Upper lobe of left lung (tissue), 6 donors: ENCODE results near the gene ANXA1. TPM values are rescaled to one million over a fixed set of nuclear protein-coding genes. Genes with fewer than 3 reads are reported as not detected.

Experiments
- ATAC-seq, 2 donors: fragments of 200-7000 bp; cut with Tn5 transposase; one replicate each; pipeline ENCODE4 v1.9.1; 2022; ENCODE audit warnings: mild to moderate bottlenecking in 2 of 2, moderate library complexity in 2 of 2; ENCODE audit not compliant: low FRiP score in 2 of 2
- DNase-seq, 2 donors: peaks; one replicate each; pipeline ENCODE4 v3.0.0-alpha.2; 2019 to 2020
- H3K27ac ChIP-seq, 4 donors: fragments of 200-600 bp; sonication (generic); one replicate each; pipeline ENCODE4 v1.5.1; 2016 to 2019
- H3K27me3 ChIP-seq, 4 donors: fragments of 200-600 bp; sonication (generic); one replicate each; pipeline ENCODE4 v1.5.1; 2017 to 2019
- H3K36me3 ChIP-seq, 4 donors: fragments of 200-600 bp; sonication (generic); one replicate each; pipeline ENCODE4 v1.5.1; 2016 to 2019
- H3K4me1 ChIP-seq, 4 donors: fragments of 200-600 bp; sonication (generic); one replicate each; pipeline ENCODE4 v1.5.1; 2018 to 2019
- H3K4me3 ChIP-seq, 4 donors: fragments of 200-600 bp; sonication (generic); one replicate each; pipeline ENCODE4 v1.5.1; 2017 to 2019; ENCODE audit warnings: mild to moderate bottlenecking in 2 of 4, moderate library complexity in 1 of 4
- H3K9me3 ChIP-seq, 4 donors: fragments of 200-600 bp; sonication (generic); one replicate each; pipeline ENCODE4 v1.5.1; 2018 to 2019
- EP300 ChIP-seq, 4 donors: sonication (generic); formaldehyde crosslinking; IDR thresholded peaks; one replicate each; pipeline ENCODE4 v1.5.1; 2017; ENCODE audit warnings: antibody characterized with exemption in 4 of 4, control low read depth in 2 of 4
- POLR2A ChIP-seq, 4 donors: fragments of 450-650 bp; IDR thresholded peaks; one replicate each; pipeline ENCODE4 v1.5.1; 2016 to 2017; ENCODE audit warnings: antibody characterized with exemption in 4 of 4, mild to moderate bottlenecking in 2 of 4
- POLR2AphosphoS5 ChIP-seq, 2 donors: sonication (generic); formaldehyde crosslinking; IDR thresholded peaks; one replicate each; pipeline ENCODE4 v1.5.1; 2017; ENCODE audit warnings: antibody characterized with exemption in 2 of 2
- WGBS, 2 donors: methylation state at CpG; one replicate each; pipeline ENCODE4 v1.1.5; 2017 to 2018; 5-methylcytosine and 5-hydroxymethylcytosine counted together
- total RNA-seq, 6 donors: library from RNA; depleted of rRNA in 4 of 6; stranded (reverse); fragments of >200 nt in 4 of 6; gene quantifications; one replicate each; pipeline versions ENCODE4 v1.1.0 to v1.2.1, GENCODE V29; 2016 to 2021
- TF ChIP-seq, protein P1 (sequence below), 6 experiments: fragments of 450-650 bp in 4 of 6; fragments of 200-600 bp in 2 of 6; sonication (generic) in 2 of 6; IDR thresholded peaks; one replicate each; pipeline ENCODE4 v1.5.1; 2016 to 2019; ENCODE audit warnings: antibody characterized with exemption in 6 of 6
- donor health status: DM: no; HTN: no; CAD: no; lungs with moderate emphysema.
- donor health status: DM: no; HTN: yes; CAD: no; lungs with severe emphysema.

ANXA1 gene
- total RNA-seq, 6 donors from 2014 or later: 174 to 910 (median 347) TPM

DNA sequence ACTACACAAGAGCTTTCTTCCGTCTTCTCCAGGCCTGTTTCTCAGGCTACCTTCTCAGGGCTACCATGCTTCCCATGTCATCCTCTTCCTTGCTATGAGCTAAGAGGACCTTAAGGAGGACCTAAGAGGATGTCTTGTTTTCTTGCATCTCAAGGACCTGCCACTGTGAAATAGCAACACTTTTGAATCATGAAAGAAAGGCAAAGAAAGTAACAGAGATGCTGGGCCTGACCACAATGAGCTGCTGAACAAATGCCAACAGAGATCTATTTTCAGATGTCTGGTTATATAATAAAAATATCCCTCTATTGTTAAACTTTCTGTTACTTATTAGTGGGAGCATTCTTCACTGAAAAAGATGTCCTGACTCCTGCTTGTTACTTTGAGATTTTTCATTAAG is 36.7 kb upstream of the ANXA1 start:
- Histone ChIP-seq H3K27me3 (no peaks in the 10 kb centered on the region), H3K9me3 (no peaks in the 10 kb centered on the region), H3K27ac (no peak overlapping the region), H3K36me3 (no peaks in the 10 kb centered on the region), H3K4me3 (no peak overlapping the region), H3K4me1 (no peaks in the 10 kb centered on the region)
- 100% methylated on average over 1 of the region's 1 CpG for WGBS, 2 donors
- ATAC-seq (no peak), DNase-seq (no peak)
- TF ChIP-seq EP300 (IDR thresholded peaks at IDR 0.05): no peak
- TF ChIP-seq POLR2AphosphoS5 (IDR thresholded peaks at IDR 0.05): no peak
- TF ChIP-seq, protein P1, sequence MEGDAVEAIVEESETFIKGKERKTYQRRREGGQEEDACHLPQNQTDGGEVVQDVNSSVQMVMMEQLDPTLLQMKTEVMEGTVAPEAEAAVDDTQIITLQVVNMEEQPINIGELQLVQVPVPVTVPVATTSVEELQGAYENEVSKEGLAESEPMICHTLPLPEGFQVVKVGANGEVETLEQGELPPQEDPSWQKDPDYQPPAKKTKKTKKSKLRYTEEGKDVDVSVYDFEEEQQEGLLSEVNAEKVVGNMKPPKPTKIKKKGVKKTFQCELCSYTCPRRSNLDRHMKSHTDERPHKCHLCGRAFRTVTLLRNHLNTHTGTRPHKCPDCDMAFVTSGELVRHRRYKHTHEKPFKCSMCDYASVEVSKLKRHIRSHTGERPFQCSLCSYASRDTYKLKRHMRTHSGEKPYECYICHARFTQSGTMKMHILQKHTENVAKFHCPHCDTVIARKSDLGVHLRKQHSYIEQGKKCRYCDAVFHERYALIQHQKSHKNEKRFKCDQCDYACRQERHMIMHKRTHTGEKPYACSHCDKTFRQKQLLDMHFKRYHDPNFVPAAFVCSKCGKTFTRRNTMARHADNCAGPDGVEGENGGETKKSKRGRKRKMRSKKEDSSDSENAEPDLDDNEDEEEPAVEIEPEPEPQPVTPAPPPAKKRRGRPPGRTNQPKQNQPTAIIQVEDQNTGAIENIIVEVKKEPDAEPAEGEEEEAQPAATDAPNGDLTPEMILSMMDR (IDR thresholded peaks at IDR 0.05): no peak
- TF ChIP-seq POLR2A (IDR thresholded peaks at IDR 0.05): no peak

DNA sequence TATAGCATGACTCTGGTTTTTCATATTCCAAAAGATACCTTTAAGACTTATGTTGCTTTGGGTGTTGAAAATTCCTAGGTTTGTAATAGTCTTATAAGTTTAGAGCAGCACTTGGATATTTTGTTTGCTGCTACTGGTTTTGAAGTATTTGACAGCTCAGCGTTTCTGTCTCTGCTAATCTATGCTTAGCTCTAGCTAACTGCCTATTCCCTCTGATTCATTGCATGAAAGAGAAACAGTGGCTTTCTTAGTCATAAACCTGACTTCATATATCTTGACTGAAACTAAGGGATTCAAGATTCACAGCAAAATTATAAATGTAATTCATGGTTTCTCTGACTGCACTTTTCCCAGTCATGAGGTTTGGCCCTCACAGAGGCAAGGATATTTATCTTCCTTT is 35.6 kb upstream of the ANXA1 start:
- 46 to 63% methylated on average over 1 of the region's 1 CpG for WGBS, 2 donors
- TF ChIP-seq, protein P1 (IDR thresholded peaks at IDR 0.05): no peak
- TF ChIP-seq POLR2AphosphoS5 (IDR thresholded peaks at IDR 0.05) (no peak), EP300 (IDR thresholded peaks at IDR 0.05) (no peak), POLR2A (IDR thresholded peaks at IDR 0.05) (no peak)
- H3K27me3 ChIP-seq: no peaks in the 10 kb centered on the region
- no peak for ATAC-seq
- H3K4me3 ChIP-seq: no peak overlapping the region
- no peaks in the 10 kb centered on the region for H3K9me3 ChIP-seq
- H3K36me3 ChIP-seq: no peaks in the 10 kb centered on the region
- no peaks in the 10 kb centered on the region for H3K4me1 ChIP-seq
- no peak for DNase-seq
- H3K27ac ChIP-seq: no peak overlapping the region

DNA sequence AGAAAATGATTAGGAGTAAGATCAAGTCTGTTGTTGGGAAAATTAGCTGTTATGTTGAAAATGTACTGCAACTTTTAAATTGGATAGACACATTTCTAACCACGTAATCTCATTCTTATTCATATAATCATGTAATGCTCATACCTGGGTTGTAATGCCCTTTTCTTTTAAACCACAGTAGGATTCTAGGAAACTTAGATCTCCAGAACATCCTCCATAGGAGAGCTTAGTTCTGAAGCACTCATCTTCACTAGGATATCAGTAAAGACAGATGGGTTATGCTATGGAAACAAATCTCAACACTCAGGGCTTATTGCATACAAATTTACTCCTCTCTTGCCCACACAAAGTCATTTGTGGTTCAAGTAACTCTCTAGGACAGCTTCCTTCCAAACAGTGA is 34.8 kb upstream of the ANXA1 start:
- Histone ChIP-seq H3K9me3 (no peaks in the 10 kb centered on the region), H3K4me3 (no peak overlapping the region), H3K4me1 (no peaks in the 10 kb centered on the region), H3K27me3 (no peaks in the 10 kb centered on the region), H3K27ac (no peak overlapping the region), H3K36me3 (no peaks in the 10 kb centered on the region)
- WGBS, 2 donors: 91 to 95% methylated on average over 1 of the region's 1 CpG
- DNase-seq: no peak
- no peak for ATAC-seq
- TF ChIP-seq, protein P1 (IDR thresholded peaks at IDR 0.05): no peak
- TF ChIP-seq EP300 (IDR thresholded peaks at IDR 0.05): no peak
- TF ChIP-seq POLR2AphosphoS5 (IDR thresholded peaks at IDR 0.05): no peak
- no peak for TF ChIP-seq POLR2A (IDR thresholded peaks at IDR 0.05)

DNA sequence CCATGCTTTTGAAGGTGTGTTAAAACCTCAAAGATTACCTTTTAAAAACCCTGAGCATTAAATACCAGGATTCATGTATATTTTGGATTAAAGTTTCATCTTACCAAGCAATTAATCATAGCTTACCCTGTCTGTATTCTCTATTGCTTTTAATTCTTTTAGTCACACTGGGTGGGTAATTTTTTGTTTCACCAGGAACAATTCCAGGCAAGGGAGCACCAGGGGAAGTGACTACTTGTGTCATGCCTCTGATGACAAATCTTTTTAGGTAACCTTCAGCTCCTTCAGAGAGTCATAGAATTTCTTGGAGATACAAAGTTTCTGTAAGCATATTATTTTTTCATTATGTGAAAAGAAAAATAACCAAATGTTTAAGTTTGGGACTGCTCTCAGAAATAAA is 33.4 kb upstream of the ANXA1 start:
- no peak overlapping the region for H3K4me3 ChIP-seq
- no peak for TF ChIP-seq POLR2A (IDR thresholded peaks at IDR 0.05)
- no peaks in the 10 kb centered on the region for H3K36me3 ChIP-seq
- no peaks in the 10 kb centered on the region for H3K4me1 ChIP-seq
- DNase-seq: no peak
- H3K9me3 ChIP-seq: no peaks in the 10 kb centered on the region
- H3K27me3 ChIP-seq: no peaks in the 10 kb centered on the region
- no peak for ATAC-seq
- no peak overlapping the region for H3K27ac ChIP-seq

DNA sequence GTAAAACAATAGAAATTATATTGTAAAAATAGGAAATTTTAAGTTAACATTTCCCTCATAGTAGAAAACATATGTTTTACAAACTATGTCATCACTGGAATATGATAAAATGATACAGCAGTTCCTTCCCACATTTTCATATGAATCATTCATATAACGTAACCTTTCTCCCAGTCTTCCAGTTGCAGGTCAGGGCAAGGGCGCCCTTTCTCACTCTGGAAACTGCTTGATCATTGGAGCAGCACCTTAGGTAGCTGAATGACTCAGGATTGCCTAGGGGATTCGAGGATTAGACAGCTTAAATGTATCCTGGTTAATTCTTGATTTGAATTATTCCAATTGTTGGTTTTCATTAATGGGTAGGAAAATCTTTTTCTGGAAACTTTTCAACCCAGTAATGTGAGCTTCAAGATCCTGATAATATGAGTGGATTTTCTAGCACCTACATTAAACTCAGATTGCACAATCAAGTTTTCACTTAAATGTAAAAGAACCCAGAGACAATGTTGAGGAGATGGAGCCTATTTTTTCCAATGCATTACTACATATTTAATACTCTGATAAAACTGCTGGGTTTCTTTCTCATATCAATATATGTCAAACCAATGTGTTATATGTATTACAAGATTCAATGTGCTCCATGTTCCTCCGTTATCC is 32.6 kb upstream of the ANXA1 start:
- WGBS, 2 donors: 84 to 88% methylated on average over 4 of the region's 4 CpGs
- Histone ChIP-seq H3K4me3 (no peak overlapping the region), H3K36me3 (no peaks in the 10 kb centered on the region), H3K27ac (no peak overlapping the region), H3K4me1 (no peaks in the 10 kb centered on the region), H3K9me3 (no peaks in the 10 kb centered on the region), H3K27me3 (no peaks in the 10 kb centered on the region)
- DNase-seq (no peak), ATAC-seq (no peak)
- TF ChIP-seq, protein P1 (IDR thresholded peaks at IDR 0.05): no peak
- TF ChIP-seq POLR2A (IDR thresholded peaks at IDR 0.05) (no peak), POLR2AphosphoS5 (IDR thresholded peaks at IDR 0.05) (no peak)
